WTC11 (cell line): ENCODE measurements around the gene RPL36A. TPM values are rescaled to one million over a fixed set of nuclear protein-coding genes. Genes with fewer than 3 reads are reported as not detected.

Experiments
- ATAC-seq: fragments of 200-7000 bp; cut with Tn5 transposase; 2 replicates; pipeline ENCODE4 v1.10.0; 2021; ENCODE audit warnings: mild to moderate bottlenecking, moderate library complexity
- CTCF ChIA-PET: fragments of 300-600 bp; sonication (Branson Sonifier 250); formaldehyde crosslinking; loops from one replicate; lab custom pipeline; 2021; ENCODE audit warnings: antibody characterized with exemption; lab: Charles Lee
- POLR2A ChIA-PET: fragments of 350-600 bp; sonication (Branson Sonifier 250); formaldehyde crosslinking; loops from one replicate; lab custom pipeline; 2021; ENCODE audit warnings: antibody characterized with exemption; lab: Charles Lee
- DNase-seq: peaks from one replicate; pipeline ENCODE4 v3.0.0; 2021; ENCODE audit warnings: low spot score
- H3K27ac Mint-ChIP-seq: 2 replicates; pipeline ENCODE4 v1.8.0; 2021; ENCODE audit warnings: mixed read lengths
- H3K27me3 Mint-ChIP-seq: 2 replicates; pipeline ENCODE4 v1.8.0; 2021; ENCODE audit warnings: low read depth, mild to moderate bottlenecking, moderate library complexity, mixed read lengths
- H3K36me3 Mint-ChIP-seq: 2 replicates; pipeline ENCODE4 v1.8.0; 2021; ENCODE audit warnings: mixed read lengths
- H3K4me1 Mint-ChIP-seq: 2 replicates; pipeline ENCODE4 v1.8.0; 2022; ENCODE audit warnings: mixed read lengths
- H3K4me3 Mint-ChIP-seq: 2 replicates; pipeline ENCODE4 v1.8.0; 2021; ENCODE audit warnings: mild to moderate bottlenecking, moderate library complexity, mixed read lengths
- H3K9me3 Mint-ChIP-seq: 2 replicates; pipeline ENCODE4 v1.8.0; 2021; ENCODE audit warnings: mixed read lengths
- ATF3 ChIP-seq: sonication (generic); formaldehyde crosslinking; conservative IDR thresholded peaks from 2 replicates; pipeline ENCODE4 v1.8.1; 2022; ENCODE audit warnings: mild to moderate bottlenecking, missing genetic modification reagents
- CREM ChIP-seq: sonication (generic); formaldehyde crosslinking; IDR thresholded peaks from 2 replicates; pipeline ENCODE4 v1.8.1; 2022; ENCODE audit warnings: mild to moderate bottlenecking, missing genetic modification reagents, moderate library complexity
- CTCF ChIP-seq: fragments of 200-600 bp; IDR thresholded peaks from 2 replicates; pipeline ENCODE4 v1.8.0; 2022; ENCODE audit warnings: antibody characterized with exemption
- ELF4 ChIP-seq: sonication (generic); formaldehyde crosslinking; IDR thresholded peaks from 2 replicates; pipeline ENCODE4 v1.8.1; 2022; ENCODE audit warnings: low read depth, mild to moderate bottlenecking, moderate library complexity, missing genetic modification reagents
- FOXJ3 ChIP-seq: sonication (generic); formaldehyde crosslinking; IDR thresholded peaks from 2 replicates; pipeline ENCODE4 v1.9.0; 2021; ENCODE audit warnings: missing genetic modification reagents, mild to moderate bottlenecking, borderline replicate concordance
- FOXK1 ChIP-seq: sonication (generic); formaldehyde crosslinking; IDR thresholded peaks from 2 replicates; pipeline ENCODE4 v1.8.0; 2022; ENCODE audit warnings: mild to moderate bottlenecking, moderate library complexity, missing genetic modification reagents
- FOXP1 ChIP-seq: sonication (generic); formaldehyde crosslinking; IDR thresholded peaks from 2 replicates; pipeline ENCODE4 v1.8.0; 2022; ENCODE audit warnings: missing genetic modification reagents, mild to moderate bottlenecking, moderate library complexity, borderline replicate concordance
- GABPB1 ChIP-seq: sonication (generic); formaldehyde crosslinking; IDR thresholded peaks from 2 replicates; pipeline ENCODE4 v1.8.1; 2023; ENCODE audit warnings: mild to moderate bottlenecking, missing genetic modification reagents
- GRHL2 ChIP-seq: fragments of 250-450 bp; sonication (Bioruptor Pico); IDR thresholded peaks from 2 replicates; pipeline ENCODE4 v1.8.0; 2022; ENCODE audit warnings: mild to moderate bottlenecking, moderate library complexity; ENCODE audit not compliant: insufficient replicate concordance, severe bottlenecking
- HMGA2 ChIP-seq: fragments of 250-450 bp; sonication (Bioruptor Pico); IDR thresholded peaks from 2 replicates; pipeline ENCODE4 v1.4.0; 2021; ENCODE audit warnings: mild to moderate bottlenecking, moderate library complexity
- MAX ChIP-seq: sonication (generic); formaldehyde crosslinking; IDR thresholded peaks from 2 replicates; pipeline ENCODE4 v1.8.0; 2022; ENCODE audit warnings: mild to moderate bottlenecking, missing genetic modification reagents
- MLX ChIP-seq: sonication (generic); formaldehyde crosslinking; IDR thresholded peaks from 2 replicates; pipeline ENCODE4 v1.8.1; 2023; ENCODE audit warnings: mild to moderate bottlenecking, missing genetic modification reagents, moderate library complexity
- NFATC4 ChIP-seq: fragments of 250-450 bp; sonication (Bioruptor Pico); IDR thresholded peaks from 2 replicates; pipeline ENCODE4 v1.9.0; 2021; ENCODE audit warnings: mild to moderate bottlenecking
- NFYB ChIP-seq: sonication (generic); formaldehyde crosslinking; conservative IDR thresholded peaks from 2 replicates; pipeline ENCODE4 v1.8.0; 2022; ENCODE audit warnings: low read depth, missing genetic modification reagents
- NR3C1 ChIP-seq: sonication (generic); formaldehyde crosslinking; conservative IDR thresholded peaks from 2 replicates; pipeline ENCODE4 v1.8.1; 2023; ENCODE audit warnings: low read depth, mild to moderate bottlenecking, missing genetic modification reagents
- OVOL2 ChIP-seq: fragments of 250-450 bp; sonication (Bioruptor Pico); IDR thresholded peaks from 2 replicates; pipeline ENCODE4 v1.9.0; 2021; ENCODE audit warnings: mild to moderate bottlenecking, borderline replicate concordance
- SMAD4 ChIP-seq: sonication (generic); formaldehyde crosslinking; IDR thresholded peaks from 2 replicates; pipeline ENCODE4 v1.8.0; 2022; ENCODE audit warnings: mild to moderate bottlenecking, missing genetic modification reagents
- SOX15 ChIP-seq: fragments of 250-450 bp; sonication (Bioruptor Pico); IDR thresholded peaks from 2 replicates; pipeline ENCODE4 v1.9.0; 2021; ENCODE audit warnings: mild to moderate bottlenecking
- STAT6 ChIP-seq: sonication (generic); formaldehyde crosslinking; conservative IDR thresholded peaks from 2 replicates; pipeline ENCODE4 v1.8.1; 2023; ENCODE audit warnings: mild to moderate bottlenecking, low read depth, missing genetic modification reagents, moderate library complexity
- TP53 ChIP-seq: sonication (generic); formaldehyde crosslinking; IDR thresholded peaks from 2 replicates; pipeline ENCODE4 v1.8.1; 2023; ENCODE audit warnings: mild to moderate bottlenecking, missing genetic modification reagents
- ZBTB21 ChIP-seq: sonication (generic); formaldehyde crosslinking; IDR thresholded peaks from 2 replicates; pipeline ENCODE4 v1.8.1; 2023; ENCODE audit warnings: mild to moderate bottlenecking, missing genetic modification reagents, borderline replicate concordance
- ZMAT4 ChIP-seq: fragments of 250-450 bp; sonication (Bioruptor Pico); IDR thresholded peaks from 2 replicates; pipeline ENCODE4 v1.9.0; 2021; ENCODE audit warnings: mild to moderate bottlenecking
- ZNF121 ChIP-seq: sonication (generic); formaldehyde crosslinking; IDR thresholded peaks from 2 replicates; pipeline ENCODE4 v1.8.0; 2023; ENCODE audit warnings: missing genetic modification reagents
- ZNF263 ChIP-seq: sonication (generic); formaldehyde crosslinking; IDR thresholded peaks from 2 replicates; pipeline ENCODE4 v1.8.1; 2022; ENCODE audit warnings: low read depth, mild to moderate bottlenecking, moderate library complexity, missing genetic modification reagents
- ZNF317 ChIP-seq: sonication (generic); formaldehyde crosslinking; IDR thresholded peaks from 2 replicates; pipeline ENCODE4 v1.8.1; 2023; ENCODE audit warnings: low read depth, mild to moderate bottlenecking, moderate library complexity, missing genetic modification reagents, borderline replicate concordance
- ZNF416 ChIP-seq: fragments of 250-450 bp; sonication (Bioruptor Pico); IDR thresholded peaks from 2 replicates; pipeline ENCODE4 v1.9.0; 2021; ENCODE audit warnings: mild to moderate bottlenecking, inconsistent platforms
- ZNF512 ChIP-seq: sonication (generic); formaldehyde crosslinking; IDR thresholded peaks from 2 replicates; pipeline ENCODE4 v1.8.1; 2022; ENCODE audit warnings: missing genetic modification reagents, borderline replicate concordance
- ZNF671 ChIP-seq: fragments of 250-450 bp; sonication (Bioruptor Pico); IDR thresholded peaks from 2 replicates; pipeline ENCODE4 v1.8.0; 2021; ENCODE audit warnings: mild to moderate bottlenecking
- total RNA-seq: library from RNA; stranded (reverse); gene quantifications from 3 replicates; pipeline ENCODE4 v1.2.3, GENCODE V29; 2021

RPL36A gene
- total RNA-seq, 1 experiment from 2014 or later: 320 TPM

GRCh38 chrX:101348452-101349192 is 42.2 kb upstream of the RPL36A start, which contains the start of gene TIMM8A (continued):
- TF ChIP-seq FOXJ3 (CRISPR knock-in tag): no peak
- no peak for TF ChIP-seq ZNF263 (CRISPR knock-in tag)
- no peak for TF ChIP-seq MLX
- no peak for TF ChIP-seq HMGA2 (CRISPR knock-in tag)
- TF ChIP-seq NFYB (CRISPR knock-in tag): no peak
- no peak for TF ChIP-seq ZMAT4 (CRISPR knock-in tag)
- TF ChIP-seq FOXP1 (CRISPR knock-in tag): peak; percentile 47; the same call in 1 of the 2 replicates
- TF ChIP-seq ELF4 (CRISPR knock-in tag): no peak
- 0 out of 2 replicates have a peak, but pooled peaks have one; percentile 13 for TF ChIP-seq GABPB1 (CRISPR knock-in tag)
- TF ChIP-seq ZNF121 (CRISPR knock-in tag): no peak
- TF ChIP-seq ATF3 (CRISPR knock-in tag): no peak
- TF ChIP-seq ZNF317 (CRISPR knock-in tag): no peak
- TF ChIP-seq ZBTB21 (CRISPR knock-in tag): no peak
- no peak for TF ChIP-seq GRHL2
- no peak for TF ChIP-seq SOX15 (CRISPR knock-in tag)
- TF ChIP-seq TP53: no peak
- no peak for TF ChIP-seq ZNF671 (CRISPR knock-in tag)

- H3K36me3 Mint-ChIP-seq: peaks cover 13% of the 10 kb centered on the region
- peak overlapping the region; percentile 72 for H3K27ac Mint-ChIP-seq
- H3K27me3 Mint-ChIP-seq: no peaks in the 10 kb centered on the region
- peak; percentile 10; the same call in 1 of the 2 replicates for ATAC-seq
- peak overlapping the region; percentile 84 for H3K4me3 Mint-ChIP-seq
- POLR2A ChIA-PET: interaction anchor here (1.3 kb wide), 1 partner anchor 41 kb away, joined by 4 read pairs; the partner anchor contains the start of gene RPL36A
- TF ChIP-seq CTCF (no peak), NFATC4 (CRISPR knock-in tag) (no peak), HMGA2 (CRISPR knock-in tag) (no peak), FOXK1 (CRISPR knock-in tag) (no peak), ZNF416 (no peak), MAX (no peak), NR3C1 (CRISPR knock-in tag) (no peak), ZNF317 (CRISPR knock-in tag) (no peak), ATF3 (CRISPR knock-in tag) (no peak), CREM (CRISPR knock-in tag) (no peak), OVOL2 (CRISPR knock-in tag) (no peak), STAT6 (CRISPR knock-in tag) (no peak), GRHL2 (no peak), ZNF512 (CRISPR knock-in tag) (no peak), SMAD4 (no peak)
- CTCF ChIA-PET: interaction anchor here (0.9 to 1.6 kb wide), 2 partner anchors 41 to 580 kb away, joined by 3 to 4 read pairs; partner anchors contain the start of gene RPL36A
- H3K9me3 Mint-ChIP-seq: no peaks in the 10 kb centered on the region
- 0 out of 2 replicates have a peak, but pooled peaks cover 2% of the 10 kb centered on the region for H3K4me1 Mint-ChIP-seq
- DNase-seq: no peak
These were observed 41.6 kb upstream of the RPL36A start for GRCh38 chrX:101349193-101349562.
